Type B pancreatic cell (in vitro differentiated cells): ENCODE measurements around the gene RASGEF1B. TPM values are rescaled to one million over a fixed set of nuclear protein-coding genes. Genes with fewer than 3 reads are reported as not detected.

ENCODE experiments used
- DNase-seq: peaks from one replicate; pipeline ENCODE4 v3.0.0; 2021; ENCODE audit warnings: mixed read lengths; ENCODE audit not compliant: unreplicated experiment; ENCODE audit errors: extremely low spot score
- H3K27ac Mint-ChIP-seq: 2 replicates; pipeline ENCODE4 v1.8.0; 2021; ENCODE audit warnings: mild to moderate bottlenecking, mixed read lengths
- H3K27me3 Mint-ChIP-seq: 2 replicates; pipeline ENCODE4 v1.8.0; 2021; ENCODE audit warnings: mixed read lengths
- H3K36me3 Mint-ChIP-seq: 2 replicates; pipeline ENCODE4 v1.8.0; 2021; ENCODE audit warnings: mixed read lengths
- H3K4me1 Mint-ChIP-seq: one replicate; pipeline ENCODE4 v1.8.0; 2021; ENCODE audit warnings: mixed read lengths; ENCODE audit not compliant: unreplicated experiment
- H3K4me3 Mint-ChIP-seq: 2 replicates; pipeline ENCODE4 v1.8.0; 2021; ENCODE audit warnings: mild to moderate bottlenecking, mixed read lengths
- H3K9me3 Mint-ChIP-seq: 2 replicates; pipeline ENCODE4 v1.8.0; 2021; ENCODE audit warnings: mixed read lengths
- CTCF ChIP-seq: fragments of 200-600 bp; sonication (generic); conservative IDR thresholded peaks from 2 replicates; pipeline ENCODE4 v1.5.0; 2021; ENCODE audit warnings: antibody characterized with exemption, mild to moderate bottlenecking
- total RNA-seq: library from RNA; stranded (reverse); gene quantifications from 2 replicates; pipeline ENCODE4 v1.2.1, GENCODE V29; 2021; ENCODE audit warnings: low replicate concordance

The RASGEF1B gene
- total RNA-seq, 1 donor from 2014 or later: 11.0 TPM

GRCh38 chr4:81512757-81513501 lies 41.2 kb upstream of the RASGEF1B start:
- Mint-ChIP-seq H3K27me3 (no peaks in the 10 kb centered on the region), H3K27ac (no peak overlapping the region), H3K4me3 (no peak overlapping the region), H3K9me3 (no peaks in the 10 kb centered on the region), H3K36me3 (no peaks in the 10 kb centered on the region), H3K4me1 (peaks cover 19% of the 10 kb centered on the region)
- TF ChIP-seq CTCF: no peak
- no peak for DNase-seq

- no peak overlapping the region for H3K4me3 Mint-ChIP-seq
- no peaks in the 10 kb centered on the region for H3K36me3 Mint-ChIP-seq
- H3K27ac Mint-ChIP-seq: no peak overlapping the region
- no peaks in the 10 kb centered on the region for H3K9me3 Mint-ChIP-seq
- H3K4me1 Mint-ChIP-seq: peaks cover 19% of the 10 kb centered on the region
- no peak for TF ChIP-seq CTCF
- DNase-seq: no peak
- H3K27me3 Mint-ChIP-seq: no peaks in the 10 kb centered on the region
These were observed 40.5 kb upstream of the RASGEF1B start for GRCh38 chr4:81512001-81512756.

GRCh38 chr4:81510643-81511178 lies 39.0 kb upstream of the RASGEF1B start:
- H3K4me1 Mint-ChIP-seq: peaks cover 19% of the 10 kb centered on the region
- H3K4me3 Mint-ChIP-seq: no peak overlapping the region
- no peaks in the 10 kb centered on the region for H3K36me3 Mint-ChIP-seq
- TF ChIP-seq CTCF: no peak
- no peaks in the 10 kb centered on the region for H3K9me3 Mint-ChIP-seq
- DNase-seq: no peak
- no peaks in the 10 kb centered on the region for H3K27me3 Mint-ChIP-seq
- H3K27ac Mint-ChIP-seq: no peak overlapping the region

- H3K36me3 Mint-ChIP-seq: no peaks in the 10 kb centered on the region
- H3K4me1 Mint-ChIP-seq: peaks cover 19% of the 10 kb centered on the region
- H3K9me3 Mint-ChIP-seq: no peaks in the 10 kb centered on the region
- no peak for TF ChIP-seq CTCF
- no peak overlapping the region for H3K4me3 Mint-ChIP-seq
- no peak overlapping the region for H3K27ac Mint-ChIP-seq
- no peaks in the 10 kb centered on the region for H3K27me3 Mint-ChIP-seq
- DNase-seq: no peak
These were observed 38.1 kb upstream of the RASGEF1B start for GRCh38 chr4:81509822-81510221.

- no peaks in the 10 kb centered on the region for H3K9me3 Mint-ChIP-seq
- H3K36me3 Mint-ChIP-seq: no peaks in the 10 kb centered on the region
- no peaks in the 10 kb centered on the region for H3K27me3 Mint-ChIP-seq
- no peak overlapping the region for H3K27ac Mint-ChIP-seq
- DNase-seq: no peak
- no peak overlapping the region for H3K4me3 Mint-ChIP-seq
- no peak for TF ChIP-seq CTCF
- H3K4me1 Mint-ChIP-seq: peaks cover 17% of the 10 kb centered on the region
These were observed 37.5 kb upstream of the RASGEF1B start for GRCh38 chr4:81509191-81509590.
